ENCODE data around the gene NRCAM.

GRCh38 chr7:108503112-108504026 lies 47.1 kb upstream of the NRCAM start:
- TF ChIP-seq POLR2AphosphoS5 (IDR thresholded peaks at IDR 0.05; ENCODE audit: low read depth, low read length) (no peak), CREB1 (IDR thresholded peaks at IDR 0.05) (no peak), RAD21 (IDR thresholded peaks at IDR 0.05 in 1 of 2, conservative IDR thresholded peaks at IDR 0.05 in 1 of 2; ENCODE audit: low read depth in 2 of 2, low read length in 2 of 2) (no peak), POLR2A (IDR thresholded peaks at IDR 0.05; ENCODE audit: control extremely low read depth in 1 of 2, low read depth in 2 of 2, low read length in 2 of 2) (no peak), E2F6 (IDR thresholded peaks at IDR 0.05) (no peak), EZH2 (IDR thresholded peaks at IDR 0.05; ENCODE audit: low read depth, low read length, severe bottlenecking) (no peak), HDAC6 (IDR thresholded peaks at IDR 0.05; ENCODE audit: low read depth, low read length) (no peak), TAF1 (IDR thresholded peaks at IDR 0.05; ENCODE audit: low read depth, low read length) (no peak), MAFK (IDR thresholded peaks at IDR 0.05; ENCODE audit: low read depth, low read length) (no peak), CEBPB (IDR thresholded peaks at IDR 0.05; ENCODE audit: low read depth, low read length) (no peak)
- TF ChIP-seq, protein P1, sequence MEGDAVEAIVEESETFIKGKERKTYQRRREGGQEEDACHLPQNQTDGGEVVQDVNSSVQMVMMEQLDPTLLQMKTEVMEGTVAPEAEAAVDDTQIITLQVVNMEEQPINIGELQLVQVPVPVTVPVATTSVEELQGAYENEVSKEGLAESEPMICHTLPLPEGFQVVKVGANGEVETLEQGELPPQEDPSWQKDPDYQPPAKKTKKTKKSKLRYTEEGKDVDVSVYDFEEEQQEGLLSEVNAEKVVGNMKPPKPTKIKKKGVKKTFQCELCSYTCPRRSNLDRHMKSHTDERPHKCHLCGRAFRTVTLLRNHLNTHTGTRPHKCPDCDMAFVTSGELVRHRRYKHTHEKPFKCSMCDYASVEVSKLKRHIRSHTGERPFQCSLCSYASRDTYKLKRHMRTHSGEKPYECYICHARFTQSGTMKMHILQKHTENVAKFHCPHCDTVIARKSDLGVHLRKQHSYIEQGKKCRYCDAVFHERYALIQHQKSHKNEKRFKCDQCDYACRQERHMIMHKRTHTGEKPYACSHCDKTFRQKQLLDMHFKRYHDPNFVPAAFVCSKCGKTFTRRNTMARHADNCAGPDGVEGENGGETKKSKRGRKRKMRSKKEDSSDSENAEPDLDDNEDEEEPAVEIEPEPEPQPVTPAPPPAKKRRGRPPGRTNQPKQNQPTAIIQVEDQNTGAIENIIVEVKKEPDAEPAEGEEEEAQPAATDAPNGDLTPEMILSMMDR (IDR thresholded peaks at IDR 0.05; ENCODE audit: control extremely low read depth in 1 of 3, insufficient read depth in 1 of 3, low read depth in 1 of 3, low read length in 3 of 3) = no peak

All from H1 (cell line).